T-helper 2 cell treated with Interferon-gamma antibody and Interleukin-4, amounts not matched to agents 100 ng/mL and 5 ng/mL, for 36 hours (primary cell): ENCODE measurements around the gene CHDH. TPM values are rescaled to one million over a fixed set of nuclear protein-coding genes. Genes with fewer than 3 reads are reported as not detected.

Source experiments
- intact Hi-C: fragments of 100-400 bp; cut with micrococcal nuclease; formaldehyde crosslinking; loops from one replicate; pipeline ENCODE4 v1.15.1; 2023
- total RNA-seq: library from RNA; stranded (reverse); gene quantifications from 2 replicates; pipeline ENCODE4 v1.2.3, GENCODE V29; 2022

CHDH gene
- total RNA-seq, 1 donor from 2014 or later = 8.7 TPM

DNA sequence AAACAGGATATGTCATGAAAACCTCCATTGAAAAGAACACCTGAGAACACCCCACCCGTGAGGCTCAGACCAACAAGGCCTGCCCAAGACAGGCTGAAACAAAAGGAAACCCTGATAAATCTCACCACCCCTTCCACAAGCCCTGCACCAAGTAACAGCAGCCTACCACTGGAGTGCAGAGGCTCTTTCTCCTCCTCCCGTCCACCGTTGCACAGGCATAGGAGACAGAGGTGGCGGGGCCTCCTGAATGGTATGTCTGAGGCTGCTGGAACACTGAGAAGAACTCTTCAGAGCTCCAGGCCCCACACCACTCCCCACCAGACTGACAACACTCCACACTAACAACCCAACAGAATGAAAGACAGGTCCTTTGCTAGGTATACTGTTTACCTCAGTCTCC, 21.4 kb downstream of the CHDH start:
- intact Hi-C loops = no loop called here

GRCh38 chr3:53823956-53824657, 22.1 kb downstream of the CHDH start:
- intact Hi-C loops = no loop called here

GRCh38 chr3:53823026-53823955, 22.9 kb downstream of the CHDH start:
- intact Hi-C loops = no loop called here

GRCh38 chr3:53822331-53822741, 23.9 kb downstream of the CHDH start:
- intact Hi-C loops = no loop called here

- intact Hi-C loops = no loop called here
Measured at GRCh38 chr3:53821631-53822121, 24.5 kb downstream of the CHDH start.

DNA sequence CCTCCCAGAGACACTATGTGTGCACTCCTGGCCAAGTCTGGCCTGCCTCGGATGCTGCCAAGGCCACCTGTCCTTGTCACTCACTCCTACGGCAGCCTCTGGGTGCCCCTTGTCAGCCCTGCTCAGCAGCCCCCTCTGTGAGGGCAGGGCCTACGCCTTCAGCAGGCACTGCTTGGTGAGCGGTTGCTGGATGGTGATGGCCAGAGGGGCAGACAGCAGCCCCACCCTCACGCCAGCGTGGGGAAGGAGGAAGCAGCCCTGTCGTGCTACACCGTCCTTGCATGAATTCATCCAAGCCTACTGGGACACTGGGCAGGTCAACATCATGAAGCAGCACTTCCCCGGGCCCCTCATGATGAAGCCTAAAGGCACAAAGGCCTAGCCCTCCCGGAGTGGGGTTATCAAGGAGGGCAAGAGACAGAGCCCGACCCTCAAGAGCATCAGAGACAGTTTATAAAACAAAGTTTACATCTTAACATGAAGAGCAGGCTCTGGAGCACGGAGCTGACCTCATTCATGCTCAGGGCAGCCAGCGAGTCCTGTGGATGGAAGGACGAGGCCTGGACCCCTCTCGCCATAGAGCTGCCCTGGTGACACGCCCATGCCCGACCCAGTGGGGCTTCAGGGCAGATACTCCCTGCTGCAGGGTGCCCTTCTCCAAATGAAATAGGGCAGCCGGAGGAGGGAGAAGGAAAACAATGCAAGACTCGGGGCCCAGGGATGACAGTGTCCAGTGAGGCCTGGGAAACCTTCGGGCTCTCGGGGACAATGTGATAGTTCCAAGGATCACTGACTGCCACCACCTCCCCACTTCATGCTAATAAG, 25.3 kb downstream of the CHDH start:
- intact Hi-C loops = no loop called here

- intact Hi-C loops = no loop called here
Measured at GRCh38 chr3:53820084-53820483, 26.1 kb downstream of the CHDH start.

DNA sequence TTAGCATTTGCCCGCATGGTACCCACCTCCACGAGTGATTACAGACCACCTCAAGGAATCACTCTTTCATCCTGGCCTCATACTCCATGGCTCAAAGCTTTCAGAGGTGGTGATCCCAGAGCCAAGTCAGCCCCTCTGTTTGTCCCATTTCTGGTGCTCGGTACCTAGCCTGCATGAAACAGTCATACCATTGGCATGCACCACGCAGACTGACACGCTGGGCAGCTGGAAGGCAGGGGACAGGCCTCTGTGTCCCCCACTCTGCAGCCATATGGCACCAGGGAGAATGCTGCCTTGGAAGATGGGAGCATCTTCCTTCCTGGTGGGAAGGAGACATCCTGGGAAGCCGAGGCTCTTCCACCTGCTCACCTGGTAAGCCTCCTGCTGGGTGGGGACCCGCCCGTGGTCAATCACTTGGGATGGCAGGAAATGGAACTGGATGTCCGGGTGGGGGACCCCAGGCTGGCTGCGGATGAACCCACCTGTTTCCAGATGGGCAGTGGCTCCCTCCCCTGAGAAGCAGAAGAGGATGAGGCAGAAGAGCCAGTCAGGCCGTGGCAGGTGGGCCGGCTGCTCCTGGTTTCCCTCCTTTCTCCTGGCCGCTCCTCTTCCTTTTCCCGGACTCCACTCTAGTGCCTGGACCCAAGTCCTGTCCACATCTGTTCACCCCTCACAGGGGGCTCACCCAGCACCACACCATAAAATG, 26.9 kb downstream of the CHDH start:
- intact Hi-C loops = no loop called here

- intact Hi-C loops = no loop called here
Measured at GRCh38 chr3:53818221-53819162, 27.7 kb downstream of the CHDH start.

DNA sequence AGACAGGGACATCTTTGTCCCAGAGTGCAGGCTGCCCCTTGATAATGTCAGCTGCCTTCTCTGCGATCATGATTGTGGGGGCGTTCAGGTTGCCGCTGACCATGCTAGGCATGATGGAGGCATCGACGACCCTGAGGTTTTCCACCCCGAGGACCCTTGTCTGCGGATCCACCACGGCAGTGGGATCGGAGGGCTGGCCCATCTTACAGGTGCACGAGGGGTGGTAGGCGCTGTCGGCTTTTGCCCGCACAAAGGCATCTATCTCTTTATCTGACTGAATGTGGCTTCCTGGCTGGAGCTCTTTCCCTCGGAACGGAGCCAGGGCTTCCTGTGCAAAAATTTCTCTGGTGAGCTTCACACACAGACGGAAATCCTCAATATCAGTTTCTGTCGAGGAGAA, 28.4 kb downstream of the CHDH start:
- intact Hi-C loops = no loop called here

DNA sequence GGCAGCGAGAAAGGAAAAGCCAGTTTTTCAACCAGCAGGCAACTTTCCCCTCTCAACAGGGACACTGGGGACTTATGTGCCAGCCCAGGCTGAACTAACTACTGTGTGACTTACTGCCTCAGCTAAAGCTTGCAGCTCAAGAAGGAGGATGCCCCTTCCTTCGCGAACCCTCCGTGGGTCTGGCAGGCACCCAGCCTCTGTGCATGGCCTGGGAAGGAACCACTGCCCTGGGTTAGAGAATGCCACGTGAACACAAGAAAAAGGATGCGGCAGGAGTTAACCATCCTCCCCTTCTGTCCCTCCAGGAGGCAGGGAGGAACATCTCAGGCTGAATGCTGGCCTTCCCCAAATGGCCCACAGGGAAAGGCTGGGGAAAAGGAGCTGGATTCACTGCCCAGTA, 29.0 kb downstream of the CHDH start:
- intact Hi-C loops = no loop called here

DNA sequence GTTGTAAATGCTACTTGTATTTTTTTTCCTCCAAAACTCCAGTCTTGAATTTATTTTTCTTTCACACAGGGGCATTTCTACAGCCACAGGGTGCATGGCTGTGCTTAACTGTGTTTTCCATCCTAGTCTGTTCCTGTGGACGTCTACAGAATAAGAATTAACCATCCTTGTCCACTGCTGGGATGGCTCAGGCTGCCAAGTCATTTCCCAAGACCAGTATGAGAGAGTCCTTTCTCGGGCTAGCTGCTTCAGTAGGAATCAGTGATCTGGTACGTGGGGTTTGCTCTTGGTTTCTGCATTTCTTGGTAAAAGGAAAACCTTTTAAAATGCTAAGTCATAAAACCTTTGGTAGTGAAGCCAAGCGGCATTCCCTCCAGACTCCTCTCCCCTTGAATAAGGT, 29.8 kb downstream of the CHDH start:
- intact Hi-C loops = no loop called here

GRCh38 chr3:53815651-53816050, 30.6 kb downstream of the CHDH start:
- intact Hi-C loops = no loop called here

DNA sequence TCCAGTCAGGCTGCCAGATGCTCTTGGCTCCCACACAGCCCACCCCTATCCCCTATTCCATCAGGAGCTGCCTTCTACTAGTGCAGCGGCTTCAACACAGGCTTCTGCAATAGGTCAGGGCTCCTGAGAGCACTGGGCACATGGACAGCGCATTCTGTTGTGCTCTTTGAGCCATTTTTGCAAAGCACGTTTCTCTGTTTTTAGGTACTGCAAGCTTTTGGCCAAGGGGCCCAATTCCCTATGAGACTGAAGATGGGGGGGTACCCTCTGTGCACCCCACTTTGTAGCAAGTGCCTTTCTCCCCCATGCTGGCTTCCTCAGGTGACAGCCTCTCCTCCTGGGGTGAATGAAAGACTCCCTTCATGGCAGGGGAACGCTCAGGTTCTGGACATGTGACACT, 31.2 kb downstream of the CHDH start:
- intact Hi-C loops = no loop called here

- intact Hi-C loops = no loop called here
Measured at GRCh38 chr3:53813876-53814275, 32.3 kb downstream of the CHDH start.

DNA sequence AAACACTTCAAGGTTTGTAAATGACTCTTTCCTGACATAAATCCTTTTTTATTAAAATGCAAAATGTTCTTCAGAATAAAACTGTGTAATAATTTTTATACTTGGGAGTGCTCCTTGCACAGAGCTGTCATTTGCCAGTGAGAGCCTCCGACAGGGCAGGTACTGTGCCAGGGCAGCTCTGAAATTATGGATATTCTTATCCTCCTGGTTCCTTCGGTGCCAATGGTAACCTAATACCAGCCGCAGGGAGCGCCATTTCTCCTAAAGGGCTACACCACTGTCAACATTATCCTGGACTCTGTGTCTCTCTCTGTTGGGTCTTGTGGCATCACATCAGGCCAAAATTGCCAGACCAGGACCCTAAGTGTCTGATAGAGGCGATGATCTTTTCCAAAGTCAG, 33.0 kb downstream of the CHDH start:
- intact Hi-C loops = no loop called here

- intact Hi-C loops = no loop called here
Measured at GRCh38 chr3:53812434-53812833, 33.8 kb downstream of the CHDH start.

DNA sequence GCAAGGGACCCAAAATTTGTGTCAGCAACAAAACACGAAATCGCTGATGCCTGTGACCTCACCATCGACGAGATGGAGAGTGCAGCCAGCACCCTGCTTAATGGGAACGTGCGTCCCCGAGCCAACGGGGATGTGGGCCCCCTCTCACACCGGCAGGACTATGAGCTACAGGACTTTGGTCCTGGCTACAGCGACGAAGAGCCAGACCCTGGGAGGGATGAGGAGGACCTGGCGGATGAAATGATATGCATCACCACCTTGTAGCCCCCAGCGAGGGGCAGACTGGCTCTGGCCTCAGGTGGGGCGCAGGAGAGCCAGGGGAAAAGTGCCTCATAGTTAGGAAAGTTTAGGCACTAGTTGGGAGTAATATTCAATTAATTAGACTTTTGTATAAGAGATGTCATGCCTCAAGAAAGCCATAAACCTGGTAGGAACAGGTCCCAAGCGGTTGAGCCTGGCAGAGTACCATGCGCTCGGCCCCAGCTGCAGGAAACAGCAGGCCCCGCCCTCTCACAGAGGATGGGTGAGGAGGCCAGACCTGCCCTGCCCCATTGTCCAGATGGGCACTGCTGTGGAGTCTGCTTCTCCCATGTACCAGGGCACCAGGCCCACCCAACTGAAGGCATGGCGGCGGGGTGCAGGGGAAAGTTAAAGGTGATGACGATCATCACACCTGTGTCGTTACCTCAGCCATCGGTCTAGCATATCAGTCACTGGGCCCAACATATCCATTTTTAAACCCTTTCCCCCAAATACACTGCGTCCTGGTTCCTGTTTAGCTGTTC, 34.9 kb downstream of the CHDH start:
- intact Hi-C loops = no loop called here

GRCh38 chr3:53809764-53810400, 36.3 kb downstream of the CHDH start:
- intact Hi-C loops = no loop called here
